KMS-11 (cell line): ENCODE results near the gene CAVIN1.

Experiments used
- H2AFZ ChIP-seq: fragments of 200-600 bp; sonication (generic); 2 replicates; pipeline ENCODE4 v1.6.1; 2016; ENCODE audit warnings: antibody characterized with exemption, mixed run types, low read depth
- H3K27ac ChIP-seq: fragments of 200-600 bp; sonication (generic); 2 replicates; pipeline ENCODE4 v1.6.1; 2016; ENCODE audit warnings: mild to moderate bottlenecking, mixed run types
- H3K27me3 ChIP-seq: fragments of 200-600 bp; sonication (generic); 2 replicates; pipeline ENCODE4 v1.6.1; 2017; ENCODE audit warnings: mild to moderate bottlenecking, low read depth, mixed run types, moderate library complexity; ENCODE audit not compliant: insufficient read depth
- H3K36me3 ChIP-seq: fragments of 200-600 bp; sonication (generic); 2 replicates; pipeline ENCODE4 v1.6.1; 2017; ENCODE audit warnings: mild to moderate bottlenecking, mixed run types; ENCODE audit not compliant: insufficient read depth
- H3K4me1 ChIP-seq: fragments of 200-600 bp; sonication (generic); 2 replicates; pipeline ENCODE4 v1.6.1; 2016; ENCODE audit warnings: mild to moderate bottlenecking, low read depth, mixed run types; ENCODE audit not compliant: poor library complexity, severe bottlenecking
- H3K4me2 ChIP-seq: fragments of 200-600 bp; sonication (generic); 2 replicates; pipeline ENCODE4 v1.7.0; 2016; ENCODE audit warnings: mild to moderate bottlenecking, mixed run types
- H3K4me3 ChIP-seq: fragments of 200-600 bp; sonication (generic); IDR thresholded peaks from 2 replicates; pipeline ENCODE4 v1.6.1; 2017; ENCODE audit warnings: low read depth, low read length, mixed read lengths; ENCODE audit not compliant: insufficient read depth
- H3K79me2 ChIP-seq: fragments of 200-600 bp; sonication (generic); 2 replicates; pipeline ENCODE4 v1.6.1; 2016; ENCODE audit warnings: low read depth, mixed run types; ENCODE audit not compliant: insufficient read depth
- H3K9ac ChIP-seq: fragments of 200-600 bp; sonication (generic); 2 replicates; pipeline ENCODE4 v1.6.1; 2016; ENCODE audit warnings: mild to moderate bottlenecking, mixed run types
- H4K20me1 ChIP-seq: fragments of 200-600 bp; sonication (generic); 2 replicates; pipeline ENCODE4 v1.6.1; 2016; ENCODE audit warnings: mild to moderate bottlenecking, mixed run types; ENCODE audit not compliant: insufficient read depth
- CTCF ChIP-seq: fragments of 200-600 bp; sonication (generic); conservative IDR thresholded peaks from 2 replicates; pipeline ENCODE4 v1.6.1; 2017; ENCODE audit warnings: low read depth, mild to moderate bottlenecking, antibody characterized with exemption, low read length, moderate library complexity, mixed read lengths

The CAVIN1 gene

GRCh38 chr17:42388381-42389134 lies 34.5 kb downstream of the CAVIN1 start, which contains the start of gene STAT3:
TSS of gene STAT3 (minus strand) at chr17:42388442. CDS start at chr17:42348516, 39,926 bp downstream.
- TF ChIP-seq CTCF, result no peak
- Histone ChIP-seq H3K36me3 (no peaks in the 10 kb centered on the region), H3K4me1 (peaks cover 23% of the 10 kb centered on the region)

DNA sequence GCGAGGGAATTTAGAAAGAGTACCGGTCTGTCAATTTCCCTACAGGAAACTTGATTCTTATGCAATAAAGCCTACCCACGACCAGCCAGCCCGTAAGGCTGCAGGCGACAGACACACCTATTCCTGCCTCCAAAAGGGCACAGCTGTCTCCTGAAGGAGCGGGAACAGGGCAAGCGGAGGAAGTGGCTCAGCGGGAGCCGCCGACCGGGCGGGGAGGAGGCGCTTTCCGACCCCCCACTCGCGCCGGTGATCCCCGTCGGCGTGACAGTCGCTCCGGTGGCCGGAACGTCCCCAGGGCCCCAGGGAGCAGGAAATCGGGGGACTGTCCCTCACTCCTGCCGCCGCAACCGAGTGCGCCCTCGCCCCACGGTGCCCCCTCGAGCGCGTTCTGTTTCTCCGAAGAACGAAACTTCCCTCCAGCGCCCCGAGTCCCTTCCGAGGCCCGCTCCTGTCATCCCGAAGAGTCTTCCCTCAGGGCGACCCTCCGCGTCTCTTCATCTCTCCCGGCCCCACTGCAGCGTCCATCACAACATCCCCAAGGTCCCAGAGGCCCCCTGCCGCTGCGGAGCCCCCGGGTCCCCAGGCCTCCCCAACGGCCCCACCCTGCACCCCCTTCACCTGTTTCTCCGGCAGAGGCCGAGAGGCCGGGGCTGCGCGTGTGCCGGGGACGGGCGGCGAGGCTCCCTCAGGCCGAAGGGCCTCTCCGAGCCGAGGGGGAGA lies 35.2 kb downstream of the CAVIN1 start:
- peak overlapping the region; percentile 66 for H3K9ac ChIP-seq
- peaks cover 21% of the 10 kb centered on the region; the same call in 1 of the 2 replicates for H3K79me2 ChIP-seq
- no peaks in the 10 kb centered on the region for H3K36me3 ChIP-seq
- H3K4me2 ChIP-seq, result peak overlapping the region; percentile 96
- no peak for TF ChIP-seq CTCF
- H4K20me1 ChIP-seq, result no peaks in the 10 kb centered on the region
- peak overlapping the region; percentile 27 for H3K4me3 ChIP-seq
- no peaks in the 10 kb centered on the region for H3K27me3 ChIP-seq
- H3K27ac ChIP-seq, result 0 out of 2 replicates have a peak overlapping the region, but pooled peaks have one; percentile 25
- peaks cover 23% of the 10 kb centered on the region for H3K4me1 ChIP-seq
- H2AFZ ChIP-seq, result peak overlapping the region; percentile 70

More at GRCh38 chr17:42388381-42389134, 34.5 kb downstream of the CAVIN1 start, which contains the start of gene STAT3:
- peak within 1 kb of the TSS; percentile 83 for H2AFZ ChIP-seq
- H3K4me2 ChIP-seq, result peak within 1 kb of the TSS; percentile 96
- H3K27me3 ChIP-seq, result no peaks in the 10 kb centered on the region
- peak within 1 kb of the TSS; percentile 27 for H3K4me3 ChIP-seq
- H3K27ac ChIP-seq, result 0 out of 2 replicates have a peak within 1 kb of the TSS, but pooled peaks have one; percentile 25
- H4K20me1 ChIP-seq, result no peaks in the 10 kb centered on the region
- peak within 1 kb of the TSS; percentile 66 for H3K9ac ChIP-seq
- H3K79me2 ChIP-seq, result peaks cover 21% of the 10 kb centered on the region; the same call in 1 of the 2 replicates

DNA sequence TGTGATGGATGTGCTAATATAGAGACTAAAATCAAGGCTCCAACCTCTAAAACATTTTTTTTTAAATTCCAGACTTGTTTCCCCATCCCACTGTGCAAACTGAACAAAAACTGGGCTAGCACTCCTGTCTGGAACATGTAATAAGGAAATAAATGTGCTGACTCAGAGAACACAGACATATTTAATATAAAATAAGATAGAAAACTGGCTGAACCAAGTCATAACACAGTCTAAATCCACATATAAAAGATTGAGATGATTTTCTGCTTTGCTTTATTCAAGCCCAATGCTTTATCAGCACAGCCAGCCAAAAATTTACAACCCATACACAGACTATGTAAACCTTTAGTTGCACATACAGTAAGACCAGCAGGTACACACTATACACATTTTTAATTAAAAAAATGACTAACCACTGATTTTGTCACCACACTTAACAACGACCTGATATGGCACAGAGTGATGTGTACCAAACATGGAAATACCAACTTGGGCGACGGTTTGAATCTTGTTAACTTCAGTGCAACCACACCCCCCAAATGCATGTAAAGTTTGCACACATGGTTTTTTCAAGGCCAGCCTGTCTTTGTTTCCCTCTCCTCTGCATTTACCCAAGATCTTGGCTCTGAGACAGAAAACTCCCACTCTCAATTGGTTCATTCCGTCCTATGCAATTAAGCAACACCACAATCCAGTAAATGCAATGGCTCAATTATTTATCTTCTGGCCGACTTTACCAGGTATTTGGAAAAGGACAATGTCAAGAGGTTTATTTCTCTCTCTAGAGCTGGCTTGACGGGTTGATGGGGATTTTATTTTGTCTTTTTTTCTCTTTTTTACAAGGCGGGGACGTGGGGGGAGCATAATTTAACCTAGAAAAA lies 36.0 kb downstream of the CAVIN1 start:
- H3K9ac ChIP-seq, result peak overlapping the region; percentile 66; the same call in 1 of the 2 replicates
- peaks cover 23% of the 10 kb centered on the region for H3K4me1 ChIP-seq
- no peaks in the 10 kb centered on the region for H3K27me3 ChIP-seq
- peak overlapping the region; percentile 70; the same call in 1 of the 2 replicates for H2AFZ ChIP-seq
- H3K79me2 ChIP-seq, result peaks cover 21% of the 10 kb centered on the region; the same call in 1 of the 2 replicates
- H3K36me3 ChIP-seq, result no peaks in the 10 kb centered on the region
- H4K20me1 ChIP-seq, result no peaks in the 10 kb centered on the region
- no peak for TF ChIP-seq CTCF
- H3K4me2 ChIP-seq, result peak overlapping the region; percentile 96
- peak overlapping the region; percentile 26 for H3K4me3 ChIP-seq
- no peak overlapping the region for H3K27ac ChIP-seq

DNA sequence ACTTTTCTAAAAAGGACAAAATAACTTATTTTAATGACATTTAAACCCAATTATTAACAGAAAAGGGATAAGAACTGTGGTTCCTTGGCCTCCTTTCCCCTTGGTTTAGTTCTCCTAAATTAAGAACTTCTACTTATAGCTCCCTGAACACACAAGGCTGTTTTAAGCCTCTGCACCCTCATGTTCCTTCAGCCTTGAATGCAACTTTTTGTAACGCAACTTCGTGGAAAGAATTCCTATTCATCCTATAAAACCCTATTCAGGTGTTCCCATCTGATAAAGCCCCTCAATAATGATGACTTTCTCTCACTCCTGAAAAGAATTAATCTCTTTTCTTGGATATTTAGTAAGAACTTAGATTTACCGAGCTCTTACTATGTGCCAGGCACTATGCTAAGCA lies 41.2 kb downstream of the CAVIN1 start:
- Histone ChIP-seq H4K20me1 (no peaks in the 10 kb centered on the region), H3K4me3 (no peak overlapping the region), H3K79me2 (peaks cover 30% of the 10 kb centered on the region; the same call in 1 of the 2 replicates), H3K4me2 (no peak overlapping the region), H3K4me1 (peaks cover 28% of the 10 kb centered on the region), H3K36me3 (no peaks in the 10 kb centered on the region), H3K27ac (no peak overlapping the region), H3K27me3 (no peaks in the 10 kb centered on the region), H2AFZ (no peak overlapping the region), H3K9ac (no peak overlapping the region)
- TF ChIP-seq CTCF, result no peak
